H9 (cell line): ENCODE data around the gene DCLK2. TPM values are rescaled to one million over a fixed set of nuclear protein-coding genes. Genes with fewer than 3 reads are reported as not detected.

Experiments used
- DNase-seq: peaks from one replicate; pipeline ENCODE4 v3.0.0-alpha.2; 2017
- H2AFZ ChIP-seq: one replicate; pipeline ENCODE4 v1.6.1; 2013; ENCODE audit warnings: mild to moderate bottlenecking, low read length, control low read depth, moderate library complexity
- H2AK5ac ChIP-seq: 2 replicates; pipeline ENCODE4 v1.6.1; 2013; ENCODE audit warnings: low read length, control low read depth, mixed read lengths; ENCODE audit not compliant: insufficient read length
- H2BK120ac ChIP-seq: one replicate; pipeline ENCODE4 v1.6.1; 2013; ENCODE audit warnings: low read depth, mild to moderate bottlenecking, low read length, control low read depth, inconsistent platforms; ENCODE audit not compliant: poor library complexity, severe bottlenecking
- H2BK12ac ChIP-seq: 2 replicates; pipeline ENCODE4 v1.6.1; 2013; ENCODE audit warnings: low read length, control low read depth, mixed read lengths, low read depth; ENCODE audit not compliant: insufficient read length
- H2BK15ac ChIP-seq: 2 replicates; pipeline ENCODE4 v1.6.1; 2013; ENCODE audit warnings: low read depth, low read length, control low read depth
- H2BK20ac ChIP-seq: one replicate; pipeline ENCODE4 v1.6.1; 2013; ENCODE audit warnings: low read depth, mild to moderate bottlenecking, low read length, control low read depth, inconsistent platforms; ENCODE audit not compliant: poor library complexity, severe bottlenecking
- H2BK5ac ChIP-seq: 2 replicates; pipeline ENCODE4 v1.6.1; 2013; ENCODE audit warnings: low read length, control low read depth, mixed read lengths; ENCODE audit not compliant: insufficient read length
- H3K14ac ChIP-seq: 2 replicates; pipeline ENCODE4 v1.6.1; 2013; ENCODE audit warnings: low read length, control low read depth; ENCODE audit not compliant: insufficient read depth
- H3K18ac ChIP-seq: 2 replicates; pipeline ENCODE4 v1.6.1; 2013; ENCODE audit warnings: low read depth, mild to moderate bottlenecking, mixed read lengths, low read length, control low read depth; ENCODE audit not compliant: insufficient read length
- H3K23ac ChIP-seq: 2 replicates; pipeline ENCODE4 v1.6.1; 2013; ENCODE audit warnings: low read length, control low read depth, mixed read lengths, low read depth; ENCODE audit not compliant: insufficient read length
- H3K23me2 ChIP-seq: 2 replicates; pipeline ENCODE4 v1.6.1; 2013; ENCODE audit warnings: low read depth, mild to moderate bottlenecking, mixed read lengths, low read length, control low read depth; ENCODE audit not compliant: insufficient read length, poor library complexity, severe bottlenecking
- H3K27ac ChIP-seq: 2 replicates; pipeline ENCODE4 v1.5.1; 2013; ENCODE audit warnings: low read length, control low read depth, mixed read lengths, low read depth; ENCODE audit not compliant: insufficient read length
- H3K27me3 ChIP-seq: 2 replicates; pipeline ENCODE4 v1.6.1; 2013; ENCODE audit warnings: low read length, control low read depth, inconsistent platforms; ENCODE audit not compliant: insufficient read depth
- H3K4ac ChIP-seq: 2 replicates; pipeline ENCODE4 v1.6.1; 2013; ENCODE audit warnings: low read depth, mild to moderate bottlenecking, control low read depth, inconsistent platforms, low read length, moderate library complexity
- H3K4me1 ChIP-seq: 2 replicates; pipeline ENCODE4 v1.6.1; 2013; ENCODE audit warnings: low read length, control low read depth, inconsistent platforms; ENCODE audit not compliant: insufficient read depth
- H3K4me2 ChIP-seq: 2 replicates; pipeline ENCODE4 v1.6.1; 2013; ENCODE audit warnings: low read length, control low read depth, mixed read lengths; ENCODE audit not compliant: insufficient read length, insufficient read depth
- H3K56ac ChIP-seq: 2 replicates; pipeline ENCODE4 v1.6.1; 2013; ENCODE audit warnings: low read depth, mild to moderate bottlenecking, mixed read lengths, low read length, control low read depth; ENCODE audit not compliant: insufficient read length
- H3K79me1 ChIP-seq: 2 replicates; pipeline ENCODE4 v1.6.1; 2013; ENCODE audit warnings: low read depth, mild to moderate bottlenecking, moderate library complexity, low read length, control low read depth, inconsistent platforms; ENCODE audit not compliant: insufficient read depth, poor library complexity, severe bottlenecking
- H3K79me2 ChIP-seq: 2 replicates; pipeline ENCODE4 v1.6.1; 2013; ENCODE audit warnings: low read length, control low read depth, inconsistent platforms; ENCODE audit not compliant: insufficient read depth
- H3K9ac ChIP-seq: 2 replicates; pipeline ENCODE4 v1.6.1; 2013; ENCODE audit warnings: low read length, control low read depth, mixed read lengths; ENCODE audit not compliant: insufficient read length; ENCODE audit errors: extremely low read depth
- H3K9me3 ChIP-seq: one replicate; pipeline ENCODE4 v1.6.1; 2013; ENCODE audit warnings: low read depth, low read length, inconsistent platforms; ENCODE audit not compliant: control insufficient read depth
- H3T11ph ChIP-seq: one replicate; pipeline ENCODE4 v1.6.1; 2013; ENCODE audit warnings: mild to moderate bottlenecking, low read length, control low read depth, inconsistent platforms
- H4K20me1 ChIP-seq: one replicate; pipeline ENCODE4 v1.6.1; 2013; ENCODE audit not compliant: control insufficient read depth, insufficient read length, insufficient read depth
- H4K5ac ChIP-seq: 2 replicates; pipeline ENCODE4 v1.6.1; 2013; ENCODE audit warnings: low read depth, mild to moderate bottlenecking, mixed read lengths, low read length, control low read depth; ENCODE audit not compliant: insufficient read length
- H4K8ac ChIP-seq: replicated peaks from 2 replicates; pipeline ENCODE4 v1.6.1; 2013; ENCODE audit warnings: low read length, control low read depth, mixed read lengths, low read depth; ENCODE audit not compliant: insufficient read length
- H4K91ac ChIP-seq: 2 replicates; pipeline ENCODE4 v1.6.1; 2013; ENCODE audit warnings: low read depth, mild to moderate bottlenecking, moderate library complexity, mixed read lengths, low read length, control low read depth; ENCODE audit not compliant: insufficient read length
- H3K27ac Mint-ChIP-seq, 3 experiments: 2 replicates in 2 of 3; 3 replicates in 1 of 3; pipeline ENCODE4 v1.8.0; 2020 to 2021; ENCODE audit warnings: mixed read lengths in 3 of 3, mild to moderate bottlenecking in 1 of 3, moderate library complexity in 1 of 3
- H3K27me3 Mint-ChIP-seq: 2 replicates; pipeline ENCODE4 v1.8.0; 2021; ENCODE audit warnings: low read depth, mild to moderate bottlenecking, moderate library complexity, mixed read lengths
- H3K36me3 Mint-ChIP-seq, 3 experiments: 2 replicates in 2 of 3; 3 replicates in 1 of 3; pipeline ENCODE4 v1.8.0; 2020 to 2021; ENCODE audit warnings: low read depth in 3 of 3, mixed read lengths in 3 of 3; ENCODE audit not compliant: insufficient read depth in 1 of 3
- H3K4me1 Mint-ChIP-seq, 2 experiments: 2 replicates each; pipeline ENCODE4 v1.8.0; 2020; ENCODE audit warnings: mixed read lengths in 2 of 2
- H3K4me3 Mint-ChIP-seq, 2 experiments: 2 replicates in 1 of 2; 3 replicates in 1 of 2; pipeline ENCODE4 v1.8.0; 2020 to 2021; ENCODE audit warnings: mild to moderate bottlenecking in 2 of 2, mixed read lengths in 2 of 2, moderate library complexity in 1 of 2
- H3K9me3 Mint-ChIP-seq, 2 experiments: 2 replicates in 1 of 2; 3 replicates in 1 of 2; pipeline ENCODE4 v1.8.0; 2020; ENCODE audit warnings: mild to moderate bottlenecking in 2 of 2, mixed read lengths in 2 of 2, moderate library complexity in 1 of 2
- CTCF ChIP-seq: fragments of 200-600 bp; sonication (generic); conservative IDR thresholded peaks from 3 replicates; pipeline ENCODE4 v1.8.0; 2021; ENCODE audit warnings: antibody characterized with exemption, mild to moderate bottlenecking
- WGBS: extraction: QIAGEN DNeasy Blood & Tissue Kit; methylation state at CpG from one replicate; pipeline ENCODE4 v1.1.7; 2013; ENCODE audit warnings: missing lambda C conversion rate, low lambda C conversion rate, mixed read lengths; ENCODE audit not compliant: insufficient read length; ENCODE audit errors: extremely low coverage; 5-methylcytosine and 5-hydroxymethylcytosine counted together
- total RNA-seq: library from RNA; stranded (reverse); gene quantifications from 2 replicates; pipeline ENCODE4 v1.2.1, GENCODE V29; 2021

DCLK2 gene
- total RNA-seq, 1 experiment from 2014 or later: 0.33 TPM

GRCh38 chr4:150231107-150231770 lies 153.0 kb downstream of the DCLK2 start:
- no peak overlapping the region for H2BK120ac ChIP-seq
- no CpG with 5 or more reads among the region's 4 CpGs for WGBS
- H3K18ac ChIP-seq: no peak overlapping the region
- H3K9ac ChIP-seq: no peak overlapping the region
- H3K36me3 Mint-ChIP-seq: no peaks in the 10 kb centered on the region
- no peak overlapping the region for H3K27ac Mint-ChIP-seq
- no peak overlapping the region for H3K56ac ChIP-seq
- H3K27me3 Mint-ChIP-seq: no peaks in the 10 kb centered on the region
- H3K4me3 Mint-ChIP-seq: no peak overlapping the region
- H2AK5ac ChIP-seq: no peak overlapping the region
- no peak overlapping the region for H4K5ac ChIP-seq
- no peaks in the 10 kb centered on the region for H3K9me3 ChIP-seq
- no peak overlapping the region for H3K23ac ChIP-seq
- H4K8ac ChIP-seq: no peak overlapping the region
- H2BK15ac ChIP-seq: no peak overlapping the region
- H3K9me3 Mint-ChIP-seq: no peaks in the 10 kb centered on the region
- no peak overlapping the region for H4K91ac ChIP-seq
- H2BK12ac ChIP-seq: no peak overlapping the region
- H2BK20ac ChIP-seq: no peak overlapping the region
- H3K27ac ChIP-seq: no peak overlapping the region
- no peak overlapping the region for H2BK5ac ChIP-seq
- H3T11ph ChIP-seq: no peak overlapping the region
- no peak for TF ChIP-seq CTCF
- H3K14ac ChIP-seq: no peak overlapping the region
- H3K27me3 ChIP-seq: no peaks in the 10 kb centered on the region
- no peaks in the 10 kb centered on the region for H3K79me2 ChIP-seq
- H3K4ac ChIP-seq: no peak overlapping the region
- H3K4me1 ChIP-seq: no peaks in the 10 kb centered on the region; the same call in 1 of the 2 replicates
- H4K20me1 ChIP-seq: no peaks in the 10 kb centered on the region
- no peak overlapping the region for H2AFZ ChIP-seq
- DNase-seq: no peak
- H3K4me1 Mint-ChIP-seq: peaks cover 23% of the 10 kb centered on the region in 2 experiments
- H3K79me1 ChIP-seq: no peaks in the 10 kb centered on the region
- H3K4me2 ChIP-seq: no peak overlapping the region
- H3K23me2 ChIP-seq: no peaks in the 10 kb centered on the region
